Calu3 (cell line): ENCODE data around the gene FAM217B. TPM values are rescaled to one million over a fixed set of nuclear protein-coding genes. Genes with fewer than 3 reads are reported as not detected.

ENCODE experiments used
- BruUV-seq: library from RNA; stranded (reverse); fragments of 400-500 nt; replicated peaks from 2 replicates; lab custom pipeline; 2021; lab: Mats Ljungman, UMichigan
- CTCF ChIA-PET: fragments of 300-600 bp; sonication (Branson Sonifier 250); formaldehyde crosslinking; loops from one replicate; lab custom pipeline; 2022; ENCODE audit warnings: antibody characterized with exemption; lab: Charles Lee
- DNase-seq: peaks from one replicate; pipeline ENCODE4 v3.0.0; 2022
- H3K27ac Mint-ChIP-seq: one replicate; pipeline ENCODE4 v1.8.0; 2022; ENCODE audit warnings: mixed read lengths; ENCODE audit not compliant: unreplicated experiment
- H3K27me3 Mint-ChIP-seq: one replicate; pipeline ENCODE4 v1.8.0; 2022; ENCODE audit warnings: mixed read lengths; ENCODE audit not compliant: unreplicated experiment
- H3K36me3 Mint-ChIP-seq: one replicate; pipeline ENCODE4 v1.8.0; 2022; ENCODE audit warnings: mild to moderate bottlenecking, moderate library complexity, mixed read lengths; ENCODE audit not compliant: insufficient read depth, unreplicated experiment
- H3K4me1 Mint-ChIP-seq: one replicate; pipeline ENCODE4 v1.8.0; 2022; ENCODE audit warnings: mild to moderate bottlenecking, low read depth, mixed read lengths; ENCODE audit not compliant: unreplicated experiment
- H3K4me3 Mint-ChIP-seq: one replicate; pipeline ENCODE4 v1.8.0; 2022; ENCODE audit warnings: mild to moderate bottlenecking, low read depth, moderate library complexity, mixed read lengths; ENCODE audit not compliant: unreplicated experiment
- H3K9me3 Mint-ChIP-seq: one replicate; pipeline ENCODE4 v1.8.0; 2022; ENCODE audit warnings: low read depth, mixed read lengths; ENCODE audit not compliant: unreplicated experiment
- CTCF ChIP-seq: fragments of 200-600 bp; IDR thresholded peaks from one replicate; pipeline ENCODE4 v1.8.0; 2022; ENCODE audit warnings: antibody characterized with exemption; ENCODE audit not compliant: unreplicated experiment
- intact Hi-C: fragments of 100-400 bp; cut with micrococcal nuclease; formaldehyde crosslinking; loops from one replicate; pipeline ENCODE4 v1.10.0; 2022; ENCODE audit not compliant: unreplicated experiment
- total RNA-seq: library from RNA; stranded (reverse); gene quantifications from 2 replicates; pipeline ENCODE4 v1.2.3, GENCODE V29; 2022

The FAM217B gene
- total RNA-seq, 1 experiment from 2014 or later: 34.4 TPM

GRCh38 chr20:59938696-59939051 is 1.5 kb upstream of the FAM217B start:
- no TSS peak for BruUV-seq
- intact Hi-C loops: no loop called here
- CTCF ChIA-PET: interaction anchor here (0.7 to 2.9 kb wide), 4 partner anchors 11 to 342 kb away, joined by 3 to 12 read pairs (median 4); no protein-coding TSS in a partner anchor
- Mint-ChIP-seq H3K27me3 (no peaks in the 10 kb centered on the region), H3K9me3 (no peaks in the 10 kb centered on the region), H3K36me3 (peaks cover 47% of the 10 kb centered on the region), H3K4me1 (peaks cover 34% of the 10 kb centered on the region), H3K4me3 (peak overlapping the region; percentile 92), H3K27ac (peak overlapping the region; percentile 81)
- DNase-seq: no peak
- TF ChIP-seq CTCF: no peak

GRCh38 chr20:59939052-59939878 is 924 bp upstream of the FAM217B start:
- intact Hi-C loops: no loop called here
- no TSS peak for BruUV-seq
- H3K4me1 Mint-ChIP-seq: peaks cover 34% of the 10 kb centered on the region
- no peaks in the 10 kb centered on the region for H3K9me3 Mint-ChIP-seq
- H3K4me3 Mint-ChIP-seq: peak overlapping the region; percentile 92
- peak overlapping the region; percentile 81 for H3K27ac Mint-ChIP-seq
- H3K27me3 Mint-ChIP-seq: no peaks in the 10 kb centered on the region
- no peak for TF ChIP-seq CTCF
- CTCF ChIA-PET: interaction anchor here (0.6 to 2.9 kb wide), 8 partner anchors 12 to 1247 kb away, joined by 3 to 16 read pairs (median 4); no protein-coding TSS in a partner anchor
- DNase-seq: no peak
- peaks cover 42% of the 10 kb centered on the region for H3K36me3 Mint-ChIP-seq

GRCh38 chr20:59939879-59940128 is 385 bp upstream of the FAM217B start:
- intact Hi-C loops: loop anchor here (10.0 kb wide), 2 partner anchors 1285 to 1955 kb away; no protein-coding TSS in a partner anchor
- H3K4me1 Mint-ChIP-seq: peaks cover 34% of the 10 kb centered on the region
- H3K27ac Mint-ChIP-seq: peak overlapping the region; percentile 95
- TF ChIP-seq CTCF: no peak
- DNase-seq: peak; percentile 58
- H3K36me3 Mint-ChIP-seq: peaks cover 46% of the 10 kb centered on the region
- H3K4me3 Mint-ChIP-seq: peak overlapping the region; percentile 92
- H3K9me3 Mint-ChIP-seq: no peaks in the 10 kb centered on the region
- BruUV-seq: TSS peak; percentile 10
- no peaks in the 10 kb centered on the region for H3K27me3 Mint-ChIP-seq
- CTCF ChIA-PET: interaction anchor here (0.6 to 2.9 kb wide), 10 partner anchors 11 to 1246 kb away, joined by 3 to 16 read pairs (median 4); no protein-coding TSS in a partner anchor

GRCh38 chr20:59940956-59941294 is 736 bp downstream of the FAM217B start:
- no peaks in the 10 kb centered on the region for H3K9me3 Mint-ChIP-seq
- intact Hi-C loops: loop anchor here (10.0 kb wide), 2 partner anchors 1284 to 1954 kb away; no protein-coding TSS in a partner anchor
- TF ChIP-seq CTCF: no peak
- H3K4me1 Mint-ChIP-seq: peaks cover 32% of the 10 kb centered on the region
- H3K27me3 Mint-ChIP-seq: no peaks in the 10 kb centered on the region
- DNase-seq: no peak
- TSS peak; percentile 41 for BruUV-seq
- peaks cover 47% of the 10 kb centered on the region for H3K36me3 Mint-ChIP-seq
- H3K4me3 Mint-ChIP-seq: peak overlapping the region; percentile 92
- peak overlapping the region; percentile 95 for H3K27ac Mint-ChIP-seq
- CTCF ChIA-PET: interaction anchor here (1.1 to 2.9 kb wide), 6 partner anchors 14 to 109 kb away, joined by 4 to 16 read pairs (median 4); no protein-coding TSS in a partner anchor
